ENCODE data around the gene EDC4.
"Not testable (repeated sequence)": the region's sequence is repeated elsewhere in the genome, so short reads cannot be mapped to it uniquely, and the experiment has no call there.

The EDC4 gene

GRCh38 chr16:67872631-67873434, at the start of gene EDC4:
EDC4 (plus strand) TSS chr16:67873052; CDS start chr16:67873262, 210 bp downstream.
- peak; percentile 32 for DNase-seq

GRCh38 chr16:67825119-67825518, 47.7 kb upstream of the EDC4 start:
- DNase-seq, result no peak

GRCh38 chr16:67825906-67826305, 46.9 kb upstream of the EDC4 start:
- no peak for DNase-seq

DNA sequence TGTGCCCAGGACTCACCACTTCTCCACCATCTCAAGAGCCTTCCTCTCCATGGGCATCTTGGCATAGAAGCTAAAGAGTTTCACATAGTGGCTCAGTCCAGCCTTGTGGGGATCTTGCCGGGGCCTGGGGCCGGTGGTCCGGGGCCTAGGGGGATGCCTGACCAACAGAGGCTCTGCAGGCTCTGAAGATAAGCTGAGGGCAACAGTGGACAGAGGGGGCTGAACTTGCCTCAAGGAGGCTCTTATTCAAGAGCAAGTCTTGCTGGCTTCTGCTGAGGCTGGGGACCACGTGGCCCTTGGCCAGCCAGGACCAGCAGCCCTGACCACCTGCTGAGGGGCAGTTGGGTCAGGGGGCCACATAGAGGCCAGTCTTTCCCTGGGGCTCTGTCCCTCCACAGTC, 44.2 kb upstream of the EDC4 start:
- no peak for DNase-seq

GRCh38 chr16:67833030-67833414, 39.8 kb upstream of the EDC4 start:
- DNase-seq, result no peak

GRCh38 chr16:67833415-67834241, 39.2 kb upstream of the EDC4 start:
- DNase-seq, result peak; percentile 77

DNA sequence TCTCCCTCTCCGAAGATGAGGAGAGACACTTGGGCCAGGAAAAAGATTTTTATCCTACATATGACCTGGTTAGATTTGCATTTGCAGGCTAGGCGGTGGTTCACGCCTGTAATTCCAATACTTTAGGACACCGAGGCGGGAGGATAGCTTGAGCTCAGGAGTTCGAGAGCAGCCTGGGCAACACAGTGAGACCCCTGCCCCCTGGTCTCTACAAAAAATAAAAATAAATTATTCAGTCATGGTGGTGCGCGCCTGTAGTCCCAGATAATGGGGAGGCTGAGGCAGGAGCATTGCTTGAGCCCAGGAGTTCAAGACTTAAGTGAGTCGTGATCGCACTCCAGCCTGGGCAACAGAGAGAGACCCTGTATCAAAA, 38.6 kb upstream of the EDC4 start:
- DNase-seq, result no peak

- DNase-seq, result not testable (repeated sequence)
These were observed 35.7 kb upstream of the EDC4 start for GRCh38 chr16:67837190-67837589.

DNA sequence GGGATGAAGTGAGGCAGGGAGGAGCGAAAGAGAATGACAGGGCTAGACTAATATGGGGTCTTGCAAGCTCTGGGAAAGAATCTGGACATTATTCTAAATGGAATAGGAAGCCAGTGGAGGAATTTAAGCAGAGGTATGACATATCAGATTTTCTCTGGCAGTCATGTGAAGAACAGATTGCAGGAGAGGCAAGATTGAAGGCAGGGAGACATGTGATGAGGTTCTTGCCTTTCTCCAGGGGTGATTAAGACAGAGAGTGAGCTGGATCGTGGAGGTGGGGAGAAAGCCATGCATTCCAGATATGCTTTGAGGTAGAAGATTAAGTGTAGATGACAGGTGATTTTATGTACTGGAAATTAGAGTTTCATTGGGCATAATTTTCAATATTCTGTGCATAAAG, 35.0 kb upstream of the EDC4 start:
- DNase-seq, result no peak

DNA sequence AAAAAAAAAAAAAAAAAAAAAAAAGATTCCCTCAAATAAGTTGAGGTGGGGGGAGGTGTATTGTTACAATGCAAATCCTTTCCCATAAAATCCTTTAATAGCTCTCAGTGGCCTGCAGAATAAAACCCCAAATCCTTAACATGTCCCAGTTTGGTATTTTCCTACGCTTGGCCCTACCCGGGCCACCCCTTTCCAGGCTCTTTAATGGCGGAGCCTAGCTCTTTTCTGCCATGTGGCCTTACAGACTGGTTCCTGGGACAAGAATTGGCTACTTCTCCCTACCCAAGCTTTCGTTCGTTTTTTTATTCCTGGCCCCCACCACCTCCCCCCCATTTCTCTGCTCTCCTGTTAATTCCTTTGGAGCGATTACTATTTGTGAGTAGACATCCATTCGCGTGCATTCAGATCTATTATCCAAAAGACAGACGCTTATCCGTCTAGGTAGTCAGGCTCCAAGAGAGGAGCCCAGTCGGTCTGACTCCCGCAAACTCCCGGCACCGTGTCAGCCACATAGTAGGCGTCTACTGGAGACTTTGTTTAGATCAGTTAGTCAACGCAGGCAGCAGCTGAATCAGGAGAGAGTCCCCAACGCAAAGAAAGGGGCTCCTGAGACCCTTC, 31.5 kb upstream of the EDC4 start:
- no peak for DNase-seq

DNA sequence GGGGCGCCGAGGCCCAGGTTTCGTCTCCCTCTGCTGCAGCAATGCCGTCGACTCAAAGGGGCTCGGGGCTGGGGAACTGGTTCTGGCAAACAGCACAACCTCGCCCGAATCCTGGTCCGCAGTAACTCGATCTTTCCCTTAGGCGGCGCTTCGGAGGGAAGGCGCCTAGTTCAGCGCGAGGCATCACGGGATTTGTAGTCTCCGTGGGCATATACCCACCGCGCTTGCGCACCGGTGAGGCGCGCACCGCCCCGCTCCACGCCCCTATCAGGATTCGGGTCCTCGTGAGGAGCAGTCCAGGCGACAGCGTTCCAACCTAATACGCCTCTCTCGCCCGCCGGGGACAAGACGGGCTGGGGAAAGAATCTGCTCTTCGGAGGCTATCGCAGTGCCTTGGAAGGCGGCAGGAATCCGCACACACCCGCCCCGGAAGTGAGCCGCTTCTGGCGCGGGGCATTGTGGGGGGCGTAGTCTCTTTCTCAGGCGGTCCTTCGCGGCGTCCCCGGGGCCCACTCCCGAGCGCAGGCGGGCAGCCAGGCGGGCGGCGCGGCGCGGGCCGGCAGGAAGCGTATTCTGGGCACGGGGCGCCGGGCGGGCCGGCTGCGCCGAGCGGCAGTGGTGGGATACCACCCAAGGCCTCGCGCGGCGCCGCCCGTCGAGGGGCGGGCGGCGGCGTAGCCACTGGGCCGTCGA, 30.9 kb upstream of the EDC4 start, which contains the start of gene THAP11:
THAP11 (plus strand) TSS at position 505 of the 693 bp plus-strand sequence. CDS start 235 bp downstream, outside the sequence.
- peak; percentile 92 for DNase-seq

GRCh38 chr16:67842509-67843342, 30.1 kb upstream of the EDC4 start:
- DNase-seq, result no peak

- DNase-seq, result no peak
These were observed 29.5 kb upstream of the EDC4 start for GRCh38 chr16:67843343-67843765.

GRCh38 chr16:67844497-67844896, 28.4 kb upstream of the EDC4 start:
- no peak for DNase-seq

DNA sequence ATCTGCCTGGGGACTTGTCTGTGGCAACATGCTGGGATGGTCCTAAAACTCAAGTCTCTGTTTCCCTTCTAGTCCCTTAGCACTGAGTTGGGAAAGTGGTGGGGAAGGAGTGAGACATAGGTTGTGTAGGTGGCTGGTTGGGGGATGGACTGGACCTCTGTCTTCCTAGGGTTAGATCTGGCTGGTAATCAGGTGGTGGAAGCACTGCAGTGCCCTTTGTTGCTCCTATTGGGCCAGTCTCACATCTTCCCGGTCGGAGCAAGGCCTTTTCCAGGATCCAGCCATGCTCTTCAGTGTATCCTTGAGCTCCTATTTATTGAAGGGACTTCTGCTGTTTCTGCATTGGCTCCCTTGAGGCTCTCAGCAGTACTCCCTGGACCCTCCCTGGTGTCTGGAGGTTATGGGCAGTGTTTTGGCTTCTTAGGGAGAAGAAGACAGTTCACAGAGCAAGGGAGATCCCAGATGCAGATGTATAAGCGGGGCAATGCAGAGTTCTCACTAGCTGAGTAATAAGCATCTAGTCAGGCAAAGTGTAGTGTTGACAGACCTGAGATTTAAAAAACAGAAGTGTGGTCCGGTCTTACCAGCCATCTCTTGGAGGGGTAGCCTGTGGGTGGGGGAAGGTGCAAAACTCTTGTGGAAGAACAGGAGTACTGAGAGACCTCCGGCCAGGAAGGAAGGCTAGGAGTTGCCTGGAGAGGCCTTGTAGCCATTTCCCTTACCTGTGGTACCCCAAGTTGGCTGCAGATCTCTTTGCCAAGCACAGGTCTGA, 27.4 kb upstream of the EDC4 start:
- DNase-seq, result no peak

DNA sequence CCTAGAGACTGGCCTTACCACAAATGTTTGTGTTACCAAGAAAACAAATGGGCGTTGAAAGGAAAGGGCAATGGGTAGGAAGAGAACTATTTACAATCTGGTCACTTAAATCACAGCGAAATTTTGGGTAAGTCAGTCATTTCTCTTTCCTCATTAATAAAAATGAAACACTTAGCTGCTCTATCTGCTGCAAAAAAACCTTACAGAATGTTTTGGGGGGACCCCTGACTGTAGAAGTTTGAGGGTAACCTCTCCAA, 26.9 kb upstream of the EDC4 start:
- no peak for DNase-seq

- DNase-seq, result peak; percentile 87
These were observed 26.4 kb upstream of the EDC4 start, which contains the start of gene NUTF2 for GRCh38 chr16:67846320-67847063. NUTF2 (plus strand) TSS chr16:67846933; CDS start chr16:67865131, 18,198 bp downstream.

- no peak for DNase-seq
These were observed 25.6 kb upstream of the EDC4 start, which contains the start of gene CENPT for GRCh38 chr16:67847064-67847861. CENPT (minus strand) TSS chr16:67847693; CDS start chr16:67833859, 13,834 bp downstream.

GRCh38 chr16:67848118-67848517, 24.7 kb upstream of the EDC4 start:
- no peak for DNase-seq

DNA sequence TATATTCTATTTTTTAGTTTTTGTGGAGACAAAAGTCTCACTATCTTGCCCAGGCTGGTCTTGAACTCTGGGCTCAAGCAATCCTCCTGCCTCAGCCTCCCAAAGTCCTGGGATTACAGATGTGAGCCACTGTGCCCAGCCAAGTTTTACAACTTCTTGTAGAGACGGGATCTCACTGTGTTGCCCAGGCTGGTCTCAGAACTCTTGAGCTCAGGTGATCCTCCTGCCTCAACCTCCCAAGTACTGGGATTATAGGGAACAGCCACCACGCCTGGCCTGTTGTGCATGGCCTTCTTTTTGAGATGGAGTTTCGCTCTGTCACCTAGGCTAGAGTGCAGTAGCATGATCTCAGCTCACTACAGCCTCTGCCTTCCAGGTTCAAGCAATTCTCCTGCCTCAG, 19.2 kb upstream of the EDC4 start:
- DNase-seq, result no peak
